ENCODE results near the gene PLEKHA4.
"Not testable (repeated sequence)": the region's sequence is repeated elsewhere in the genome, so short reads cannot be mapped to it uniquely, and the experiment has no call there.

PLEKHA4 gene

DNA sequence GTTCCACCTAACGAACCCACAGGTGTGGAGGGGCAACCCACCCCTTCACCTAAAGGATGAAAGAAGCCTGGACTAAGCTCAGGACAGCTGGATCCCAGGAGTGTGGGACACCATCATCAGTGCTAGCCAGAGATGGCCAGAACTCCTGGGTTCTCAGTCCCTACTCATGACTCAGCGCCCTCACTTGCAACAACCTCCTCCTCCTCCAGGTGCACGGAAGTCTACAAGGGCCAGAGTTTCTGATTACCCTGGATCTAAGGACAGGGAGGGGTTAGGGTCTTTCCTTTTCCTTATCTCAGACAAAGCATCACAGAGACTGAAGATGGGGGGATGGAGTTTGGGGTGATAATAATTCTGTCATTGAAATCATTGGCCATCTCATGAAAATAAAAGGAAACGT, 22.1 kb upstream of the PLEKHA4 start:
- no peak for DNase-seq (ENCODE audit: low read depth in 1 of 2, low spot score in 1 of 2)

DNA sequence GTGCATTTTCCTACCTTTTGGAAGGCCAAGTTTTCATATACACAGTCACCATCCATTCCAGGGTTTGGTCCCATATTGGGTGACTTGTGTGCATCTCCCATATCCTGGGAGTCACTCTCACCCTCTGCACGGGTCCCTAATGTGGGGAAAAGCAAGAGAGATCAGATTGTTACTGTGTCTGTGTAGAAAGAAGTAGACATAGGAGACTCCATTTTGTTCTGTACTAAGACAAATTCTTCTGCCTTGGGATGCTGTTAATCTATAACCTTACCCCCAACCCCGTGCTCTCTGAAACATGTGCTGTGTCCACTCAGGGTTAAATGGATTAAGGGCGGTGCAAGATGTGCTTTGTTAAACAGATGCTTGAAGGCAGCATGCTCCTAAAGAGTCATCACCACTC, 21.1 kb upstream of the PLEKHA4 start:
- not testable (repeated sequence) for DNase-seq (ENCODE audit: low read depth in 1 of 2, low spot score in 1 of 2)

DNA sequence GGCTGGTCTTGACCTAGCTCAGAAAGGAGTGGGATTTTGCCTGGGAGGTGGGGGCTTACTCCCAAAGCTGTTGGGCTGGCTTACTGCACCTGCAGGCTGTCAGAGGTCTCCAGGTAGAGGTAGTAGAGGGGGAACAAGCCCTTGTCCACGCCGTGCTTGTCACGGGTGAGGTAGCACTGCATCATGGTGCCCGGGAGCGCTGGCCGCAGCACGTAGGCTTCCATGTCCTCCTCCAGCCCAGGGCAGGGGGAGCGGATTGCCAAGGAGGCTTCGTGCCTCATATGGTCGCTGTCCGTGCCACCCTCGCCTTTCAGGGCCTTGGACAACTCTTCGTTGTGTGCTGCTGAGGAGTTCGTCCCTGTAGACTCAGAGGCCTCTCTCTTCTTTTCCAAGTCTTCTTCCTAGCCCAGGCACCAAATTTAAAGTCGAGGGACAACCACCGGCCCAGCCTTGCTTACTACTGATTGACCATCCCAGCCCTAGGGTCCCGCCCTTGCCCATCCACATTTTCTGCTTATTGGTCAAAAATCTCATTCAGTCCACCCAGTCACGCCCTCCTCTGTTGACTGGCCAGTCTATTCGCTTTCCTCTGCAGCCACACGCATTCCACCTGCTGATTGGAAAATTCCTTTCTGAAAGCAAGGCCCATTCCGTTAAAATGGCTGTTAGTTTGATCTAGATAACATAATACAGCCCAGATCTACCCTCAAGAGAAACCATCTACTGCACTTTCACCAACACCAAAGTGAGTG, 19.6 kb upstream of the PLEKHA4 start:
- no peak for DNase-seq (ENCODE audit: low read depth in 1 of 2, low spot score in 1 of 2)

DNA sequence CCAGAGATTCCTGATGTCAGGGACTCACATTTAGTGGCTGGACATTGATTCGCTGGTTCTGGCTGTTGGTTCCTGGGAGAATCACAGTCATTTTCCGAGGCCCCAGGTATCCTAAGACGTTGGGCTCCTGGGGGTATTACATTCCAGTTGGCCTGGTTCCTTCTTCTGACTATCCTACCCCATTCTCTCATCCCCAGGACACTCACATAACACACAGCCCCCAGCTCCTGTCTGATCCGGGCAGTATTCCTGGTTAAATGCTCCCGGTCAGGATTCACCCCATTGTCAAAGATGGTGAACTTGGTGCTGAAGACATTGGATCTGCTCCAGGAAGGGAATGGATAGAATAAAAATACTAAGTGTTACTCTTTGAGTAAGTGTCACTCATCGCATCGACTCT, 15.3 kb upstream of the PLEKHA4 start:
- no peak for DNase-seq (ENCODE audit: low read depth in 1 of 2, low spot score in 1 of 2)

DNA sequence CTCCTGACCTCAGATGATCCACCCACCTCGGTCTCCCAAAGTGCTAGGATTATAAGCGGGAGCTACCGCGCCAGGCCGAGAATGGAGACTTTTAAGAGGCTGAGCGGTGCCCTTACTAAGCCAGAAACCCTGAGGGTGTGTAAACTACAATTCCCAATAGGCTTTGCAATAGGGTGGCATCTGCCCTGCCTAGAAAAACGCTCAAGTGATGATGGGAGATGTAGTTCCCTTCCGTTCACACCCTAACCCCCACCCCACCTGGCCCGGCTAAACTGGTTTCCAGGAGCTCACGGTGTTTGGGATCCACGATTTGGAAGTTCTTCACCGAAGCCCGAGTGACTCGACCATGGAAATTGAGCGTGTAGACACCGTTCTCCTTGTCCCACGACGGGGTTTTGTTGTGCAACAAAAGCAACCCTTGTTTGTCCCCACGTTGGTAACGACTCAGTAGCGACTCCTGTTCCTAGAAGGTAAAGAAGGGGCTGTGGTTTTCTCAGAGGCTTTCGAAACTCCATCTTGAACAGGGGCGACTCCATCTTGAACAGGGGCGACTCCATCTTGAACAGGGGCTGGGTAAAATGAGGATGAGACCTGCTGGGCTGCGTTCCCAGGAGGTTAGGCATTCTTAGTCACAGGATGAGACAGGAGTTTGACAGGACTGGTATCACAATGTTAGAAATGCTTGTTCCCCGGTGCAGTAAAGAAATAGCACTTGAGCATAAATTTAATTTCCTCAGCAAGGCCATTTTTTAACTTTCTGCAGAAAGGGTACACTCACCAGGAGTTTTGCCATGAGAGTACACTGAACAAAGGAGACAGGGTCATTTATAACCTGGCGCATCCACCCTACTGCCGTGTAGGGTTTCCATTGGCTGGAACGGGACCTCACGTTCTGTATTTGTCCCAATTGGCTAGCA, 13.6 kb upstream of the PLEKHA4 start:
- DNase-seq (ENCODE audit: low read depth in 1 of 2, low spot score in 1 of 2) = no peak

DNA sequence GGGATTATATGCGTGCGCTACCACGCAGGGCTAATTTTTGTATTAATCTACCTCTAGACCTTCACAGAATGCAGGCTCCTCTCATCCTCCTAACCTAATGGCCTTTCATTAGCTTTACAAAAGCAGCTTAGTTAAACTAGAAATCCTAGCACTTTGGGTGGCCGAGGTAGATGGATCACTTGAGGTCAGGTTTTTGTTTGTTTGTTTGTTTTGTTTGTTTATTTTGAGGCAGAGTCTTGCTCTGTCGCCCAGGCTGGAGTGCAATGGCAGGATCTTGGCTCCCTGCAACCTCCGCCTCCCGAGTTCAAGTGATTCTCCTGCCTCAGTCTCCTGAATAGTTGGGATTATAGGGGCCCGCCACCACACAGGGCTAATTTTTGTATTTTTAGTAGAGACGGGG, 11.3 kb upstream of the PLEKHA4 start:
- not testable (repeated sequence) for DNase-seq (ENCODE audit: low read depth in 1 of 2, low spot score in 1 of 2)

DNA sequence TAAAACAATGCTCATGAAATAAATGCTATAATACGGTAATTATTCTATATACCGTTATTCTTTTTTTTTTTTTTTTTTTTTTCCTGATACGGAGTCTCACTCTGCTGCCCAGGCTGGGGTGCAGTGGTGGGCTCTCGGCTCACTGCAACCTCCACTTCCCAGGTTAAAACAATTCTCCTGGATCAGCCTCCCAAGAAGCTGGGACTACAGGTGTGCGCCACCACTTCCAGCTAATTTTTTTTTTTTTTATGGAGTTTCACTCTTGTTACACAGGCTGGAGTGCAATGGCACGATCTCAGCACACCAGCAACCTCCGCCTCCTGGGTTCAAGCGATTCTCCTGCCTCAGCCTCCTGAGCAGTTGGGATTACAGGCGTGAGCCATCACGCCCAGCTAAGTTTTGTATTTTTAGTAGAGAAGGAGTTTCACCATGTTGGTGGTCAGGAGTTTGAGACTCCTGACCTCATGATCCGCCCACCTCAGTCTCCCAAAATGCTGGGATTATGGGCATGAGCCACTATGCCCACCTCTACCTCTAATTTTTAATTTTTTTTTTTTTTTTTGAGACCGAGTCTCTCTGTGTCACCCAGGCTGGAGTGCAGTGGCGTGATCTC, 10.7 kb upstream of the PLEKHA4 start:
- DNase-seq (ENCODE audit: low read depth in 1 of 2, low spot score in 1 of 2) = no peak

DNA sequence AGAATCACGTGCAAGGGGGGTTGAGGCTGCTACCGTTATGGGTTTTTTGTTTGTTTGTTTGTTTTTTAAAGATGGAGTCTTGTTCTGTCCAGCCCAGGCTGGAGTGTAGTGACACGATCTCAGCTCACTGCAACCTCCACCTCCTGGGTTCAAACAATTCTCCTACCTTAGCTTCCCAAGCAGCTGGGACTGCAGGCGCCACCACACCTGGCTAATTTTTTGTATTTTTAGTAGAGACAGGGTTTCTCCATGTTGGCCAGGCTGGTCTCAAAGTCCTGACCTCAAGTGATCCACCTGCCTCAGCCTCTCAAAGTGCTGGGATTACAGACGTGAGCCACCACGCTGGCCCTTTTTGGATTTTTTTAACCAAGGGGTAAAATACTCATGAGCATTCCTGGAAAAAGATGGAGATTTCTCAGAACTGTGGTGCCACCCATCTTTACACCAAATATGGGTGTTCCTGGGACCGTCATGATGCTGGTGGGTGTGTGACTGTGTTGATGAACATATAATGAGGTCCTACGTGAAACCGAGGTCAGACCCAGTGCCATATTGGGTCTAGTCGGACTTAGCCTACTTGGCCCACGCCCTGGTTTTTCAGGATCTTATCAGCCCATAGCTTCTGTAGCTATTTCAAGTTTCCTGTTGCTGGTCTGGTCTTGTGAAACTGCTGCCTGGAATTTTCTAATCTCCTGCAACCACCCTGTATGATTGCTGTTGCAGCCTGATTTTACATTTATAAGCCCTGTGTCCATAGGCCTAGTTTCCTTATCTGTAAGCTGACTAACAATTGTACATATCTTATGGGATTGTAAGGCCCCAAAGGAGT, 10.0 kb upstream of the PLEKHA4 start:
- no peak for DNase-seq (ENCODE audit: low read depth in 1 of 2, low spot score in 1 of 2)

DNA sequence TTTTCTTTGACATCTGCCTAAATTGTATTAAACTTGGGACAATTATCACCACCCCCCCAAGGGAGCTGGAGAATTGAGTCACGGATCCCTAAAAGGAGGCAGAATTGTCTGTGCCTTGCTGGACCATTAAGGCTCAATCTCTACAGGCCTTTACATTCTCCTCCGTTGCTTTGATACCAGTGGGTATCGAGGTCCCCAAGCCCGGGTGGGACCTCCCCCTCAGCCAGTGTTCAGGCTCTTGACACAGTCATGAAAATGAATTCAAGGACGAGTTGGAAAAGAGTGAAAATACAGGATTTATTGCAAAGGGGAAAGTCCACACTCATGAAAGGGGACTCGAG, 9.4 kb upstream of the PLEKHA4 start:
- no peak for DNase-seq (ENCODE audit: low read depth in 1 of 2, low spot score in 1 of 2)

DNA sequence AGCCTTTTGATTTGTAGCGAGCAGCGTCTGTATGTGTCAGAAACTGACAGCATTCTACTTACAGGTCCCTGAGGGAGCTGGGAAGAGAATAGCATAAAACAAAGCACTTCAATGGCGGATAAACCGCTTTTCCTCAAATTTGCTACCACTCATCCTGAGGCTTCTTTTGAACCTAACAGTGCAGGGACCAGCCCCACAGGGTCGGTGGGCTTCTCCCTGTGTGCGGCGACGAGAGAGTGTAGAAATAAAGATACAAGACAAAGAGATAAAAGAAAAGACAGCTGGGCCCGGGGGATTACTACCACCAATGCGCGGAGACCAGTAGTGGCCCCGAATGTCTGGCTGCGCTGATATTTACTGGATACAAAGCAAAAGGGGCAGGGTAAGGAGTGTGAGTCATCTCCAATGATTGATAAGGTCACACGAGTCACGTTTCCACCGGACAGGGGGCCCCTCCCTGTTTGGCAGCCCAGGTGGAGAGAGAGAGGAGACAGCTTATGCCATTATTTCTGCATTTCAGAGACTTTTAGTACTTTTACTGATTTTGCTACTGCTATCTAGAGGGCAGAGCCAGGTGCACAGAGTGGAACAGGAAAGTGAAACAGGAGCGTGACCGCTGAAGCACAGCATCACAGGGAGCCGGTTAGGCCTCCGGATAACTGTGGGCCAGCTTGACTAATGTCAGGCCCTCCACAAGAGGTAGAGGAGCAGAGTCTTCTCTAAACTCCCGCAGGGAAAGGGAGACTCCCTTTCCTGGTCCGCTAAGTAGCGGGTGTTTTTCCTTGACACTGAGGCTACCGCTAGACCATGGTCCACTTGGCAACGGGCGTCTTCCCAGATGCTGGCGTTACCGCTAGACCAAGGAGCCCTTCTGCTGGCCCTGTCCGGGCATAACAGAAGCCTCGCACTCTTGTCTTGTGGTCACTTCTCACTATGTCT, 7.9 kb upstream of the PLEKHA4 start:
- not testable (repeated sequence) for DNase-seq (ENCODE audit: low read depth in 1 of 2, low spot score in 1 of 2)

DNA sequence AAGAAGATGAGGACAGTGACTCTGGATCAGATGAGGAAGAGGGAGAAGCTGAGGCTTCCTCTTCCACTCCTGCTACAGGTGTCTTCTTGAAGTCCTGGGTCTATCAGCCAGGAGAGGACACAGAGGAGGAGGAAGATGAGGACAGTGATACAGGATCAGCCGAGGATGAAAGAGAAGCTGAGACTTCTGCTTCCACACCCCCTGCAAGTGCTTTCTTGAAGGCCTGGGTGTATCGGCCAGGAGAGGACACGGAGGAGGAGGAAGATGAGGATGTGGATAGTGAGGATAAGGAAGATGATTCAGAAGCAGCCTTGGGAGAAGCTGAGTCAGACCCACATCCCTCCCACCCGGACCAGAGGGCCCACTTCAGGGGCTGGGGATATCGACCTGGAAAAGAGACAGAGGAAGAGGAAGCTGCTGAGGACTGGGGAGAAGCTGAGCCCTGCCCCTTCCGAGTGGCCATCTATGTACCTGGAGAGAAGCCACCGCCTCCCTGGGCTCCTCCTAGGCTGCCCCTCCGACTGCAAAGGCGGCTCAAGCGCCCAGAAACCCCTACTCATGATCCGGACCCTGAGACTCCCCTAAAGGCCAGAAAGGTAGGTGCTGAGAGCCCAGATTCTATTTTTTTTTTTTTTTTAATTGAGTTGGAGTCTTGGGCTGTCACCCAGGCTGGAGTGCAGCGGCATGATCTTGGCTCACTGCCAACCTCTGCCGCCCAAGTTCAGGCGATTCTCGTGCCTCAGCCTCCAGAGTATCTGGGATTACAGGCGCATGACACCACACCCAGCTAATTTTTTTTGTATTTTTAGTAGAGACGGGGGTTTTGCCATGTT, 6.1 kb upstream of the PLEKHA4 start:
- no peak for DNase-seq (ENCODE audit: low read depth in 1 of 2, low spot score in 1 of 2)

DNA sequence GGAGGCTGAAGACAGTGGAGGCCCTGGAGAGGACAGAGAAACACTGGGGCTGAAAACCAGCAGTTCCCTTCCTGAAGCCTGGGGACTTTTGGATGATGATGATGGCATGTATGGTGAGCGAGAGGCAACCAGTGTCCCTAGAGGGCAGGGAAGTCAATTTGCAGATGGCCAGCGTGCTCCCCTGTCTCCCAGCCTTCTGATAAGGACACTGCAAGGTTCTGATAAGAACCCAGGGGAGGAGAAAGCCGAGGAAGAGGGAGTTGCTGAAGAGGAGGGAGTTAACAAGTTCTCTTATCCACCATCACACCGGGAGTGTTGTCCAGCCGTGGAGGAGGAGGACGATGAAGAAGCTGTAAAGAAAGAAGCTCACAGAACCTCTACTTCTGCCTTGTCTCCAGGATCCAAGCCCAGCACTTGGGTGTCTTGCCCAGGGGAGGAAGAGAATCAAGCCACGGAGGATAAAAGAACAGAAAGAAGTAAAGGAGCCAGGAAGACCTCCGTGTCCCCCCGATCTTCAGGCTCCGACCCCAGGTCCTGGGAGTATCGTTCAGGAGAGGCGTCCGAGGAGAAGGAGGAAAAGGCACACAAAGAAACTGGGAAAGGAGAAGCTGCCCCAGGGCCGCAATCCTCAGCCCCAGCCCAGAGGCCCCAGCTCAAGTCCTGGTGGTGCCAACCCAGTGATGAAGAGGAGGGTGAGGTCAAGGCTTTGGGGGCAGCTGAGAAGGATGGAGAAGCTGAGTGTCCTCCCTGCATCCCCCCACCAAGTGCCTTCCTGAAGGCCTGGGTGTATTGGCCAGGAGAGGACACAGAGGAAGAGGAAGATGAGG, 5.3 kb upstream of the PLEKHA4 start:
- no peak for DNase-seq (ENCODE audit: low read depth in 1 of 2, low spot score in 1 of 2)

DNA sequence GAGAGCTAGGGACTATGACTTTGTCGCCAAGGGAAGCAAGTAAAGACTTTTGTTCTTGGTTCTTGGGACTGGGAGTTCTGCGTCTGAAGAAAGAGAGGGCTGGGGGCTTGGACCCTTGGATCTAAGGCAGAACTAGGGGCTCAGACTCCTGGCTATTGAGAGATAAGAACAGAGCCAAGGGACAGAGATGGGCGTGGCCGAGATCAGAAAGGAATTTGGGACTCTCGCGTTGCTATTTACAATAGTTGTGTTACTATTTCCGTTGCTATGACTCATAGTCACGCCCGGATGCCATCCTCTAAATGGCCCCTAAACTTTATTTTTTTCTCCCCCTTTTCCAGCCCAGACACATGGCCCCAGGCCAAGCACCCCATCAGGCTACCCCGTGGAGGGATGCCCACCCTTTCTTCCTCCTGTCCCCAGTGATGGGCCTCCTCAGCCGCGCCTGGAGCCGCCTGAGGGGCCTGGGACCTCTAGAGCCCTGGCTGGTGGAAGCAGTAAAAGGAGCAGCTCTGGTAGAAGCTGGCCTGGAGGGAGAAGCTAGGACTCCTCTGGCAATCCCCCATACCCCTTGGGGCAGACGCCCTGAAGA, 4.6 kb upstream of the PLEKHA4 start:
- DNase-seq (ENCODE audit: low read depth in 1 of 2, low spot score in 1 of 2) = peak; percentile 45 to 54

DNA sequence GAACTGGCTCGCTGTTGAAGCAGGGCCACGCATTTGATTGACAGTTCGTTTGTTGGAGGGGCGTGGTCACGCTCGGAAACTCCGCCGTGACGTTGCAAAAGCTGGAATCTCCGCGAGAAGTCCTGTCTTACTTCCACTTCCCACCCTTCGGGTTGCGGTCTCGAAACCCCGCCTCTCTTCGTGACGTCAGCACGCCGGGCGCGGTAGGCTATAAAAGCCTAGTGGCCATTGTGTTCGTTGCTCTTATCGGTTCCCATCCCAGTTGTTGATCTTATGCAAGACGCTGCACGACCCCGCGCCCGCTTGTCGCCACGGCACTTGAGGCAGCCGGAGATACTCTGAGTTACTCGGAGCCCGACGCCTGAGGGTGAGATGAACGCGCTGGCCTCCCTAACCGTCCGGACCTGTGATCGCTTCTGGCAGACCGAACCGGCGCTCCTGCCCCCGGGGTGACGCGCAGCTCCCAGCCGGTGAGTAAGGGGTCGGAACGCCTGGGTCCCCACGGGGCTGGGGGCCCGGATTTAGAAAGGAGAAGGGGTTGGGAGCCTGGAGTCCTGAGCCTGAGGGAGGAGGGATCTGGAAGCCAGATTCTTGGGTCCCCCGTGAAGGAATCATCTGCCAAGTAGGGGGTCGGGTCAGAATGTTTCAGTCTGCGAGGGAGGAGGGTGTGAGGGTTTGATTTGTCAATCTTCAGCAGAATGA, 3.9 kb upstream of the PLEKHA4 start, which contains the start of gene PPP1R15A:
TSS of gene PPP1R15A (plus strand) at position 240 of the 702 bp plus-strand sequence. CDS start 813 bp downstream, outside the sequence.
- DNase-seq (ENCODE audit: low read depth in 1 of 2, low spot score in 1 of 2) = peak; percentile 96 to 99

DNA sequence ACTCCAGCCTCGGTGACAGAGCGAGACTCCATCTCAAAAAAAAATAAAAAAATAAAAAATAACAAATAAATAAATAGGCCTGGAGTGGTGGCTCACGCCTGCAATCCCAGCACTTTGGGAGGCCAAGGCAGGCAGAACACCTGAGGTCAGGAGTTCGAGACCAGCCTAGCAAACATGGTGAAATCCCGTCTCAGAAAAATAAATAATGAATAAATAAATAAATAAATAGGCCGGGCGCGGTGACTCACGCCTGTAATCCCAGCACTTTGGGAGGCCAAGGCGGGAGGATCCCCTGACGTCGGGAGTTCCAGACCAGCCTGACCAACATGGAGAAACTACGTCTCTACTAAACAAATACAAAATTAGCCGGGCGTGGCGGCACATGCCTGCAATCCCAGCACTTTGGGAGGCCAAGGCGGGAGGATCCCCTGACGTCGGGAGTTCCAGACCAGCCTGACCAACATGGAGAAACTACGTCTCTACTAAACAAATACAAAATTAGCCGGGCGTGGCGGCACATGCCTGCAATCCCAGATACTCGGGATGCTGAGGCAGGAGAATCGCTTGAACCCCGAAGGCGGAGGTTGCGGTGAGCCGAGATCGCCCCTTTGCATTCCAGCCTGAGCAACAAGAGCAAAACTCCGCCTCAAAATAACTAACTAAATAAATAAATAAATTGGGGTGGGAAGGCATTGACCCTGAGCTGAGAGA, 3.2 kb upstream of the PLEKHA4 start:
- not testable (repeated sequence) for DNase-seq (ENCODE audit: low read depth in 1 of 2, low spot score in 1 of 2)

DNA sequence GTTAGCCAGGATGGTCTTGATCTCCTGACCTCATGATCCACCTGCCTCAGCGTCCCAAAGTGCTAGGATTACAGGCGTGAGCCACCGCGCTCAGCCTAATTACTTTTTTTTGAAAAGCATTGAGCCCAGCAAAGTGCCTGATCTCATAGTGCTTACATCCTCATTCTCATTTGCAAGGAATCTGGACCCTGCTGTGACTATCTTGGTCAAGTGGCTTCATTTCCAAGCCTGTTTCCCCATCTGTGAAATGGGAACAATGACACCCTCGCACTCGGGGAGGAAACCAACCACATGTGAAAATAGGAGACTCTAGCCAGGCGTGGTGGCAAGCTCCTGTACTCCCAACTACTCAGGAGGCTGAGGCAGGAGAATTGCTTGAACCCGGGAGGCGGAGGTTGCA, 1.6 kb upstream of the PLEKHA4 start:
- DNase-seq (ENCODE audit: low read depth in 1 of 2, low spot score in 1 of 2) = no peak

DNA sequence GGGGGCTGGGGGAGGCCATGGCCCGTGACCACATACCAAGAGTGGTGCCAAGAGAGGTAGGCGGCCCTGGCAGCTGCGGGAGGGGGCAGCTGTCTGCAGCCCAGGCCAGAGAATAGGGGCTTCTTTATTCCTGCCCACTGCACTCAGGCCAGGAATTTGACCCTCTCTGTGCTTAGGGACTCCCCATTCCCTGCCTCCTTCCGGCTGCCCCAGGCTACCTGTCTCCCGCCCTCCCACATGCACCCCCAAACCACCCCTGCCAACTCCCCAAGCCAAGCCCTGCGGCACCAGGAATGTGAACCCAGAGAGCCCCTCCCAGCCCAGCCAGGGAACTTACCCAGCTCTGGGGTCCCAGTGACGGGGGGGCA, 687 bp downstream of the PLEKHA4 start:
- no peak for DNase-seq (ENCODE audit: low read depth in 1 of 2, low spot score in 1 of 2)
